Activated CD8-positive, alpha-beta memory T cell treated with anti-CD3 and anti-CD28 coated beads, Interleukin-2, amount 10 ng/mL, durations not matched to agents 7 days and 5 days (primary cell): ENCODE data around the gene AMOTL2. TPM values are rescaled to one million over a fixed set of nuclear protein-coding genes. Genes with fewer than 3 reads are reported as not detected.

ENCODE experiments used
- ATAC-seq: fragments of 150-1000 bp; cut with Tn5 transposase; one replicate; pipeline ENCODE4 v1.10.0; 2021; ENCODE audit warnings: moderate library complexity
- CTCF ChIA-PET: fragments of 350-600 bp; sonication (Branson Sonifier 250); formaldehyde crosslinking; loops from one replicate; lab custom pipeline; 2021; ENCODE audit warnings: antibody characterized with exemption; lab: Charles Lee
- DNase-seq: peaks from one replicate; pipeline ENCODE4 v3.0.0-alpha.2; 2020
- H3K27ac Mint-ChIP-seq: one replicate; pipeline ENCODE4 v1.8.0; 2021; ENCODE audit warnings: mild to moderate bottlenecking, mixed read lengths
- H3K27me3 Mint-ChIP-seq: one replicate; pipeline ENCODE4 v1.8.0; 2021; ENCODE audit warnings: mixed read lengths
- H3K36me3 Mint-ChIP-seq: one replicate; pipeline ENCODE4 v1.8.0; 2021; ENCODE audit warnings: mild to moderate bottlenecking, mixed read lengths
- H3K4me1 Mint-ChIP-seq: one replicate; pipeline ENCODE4 v1.8.0; 2021; ENCODE audit warnings: mixed read lengths
- H3K4me3 Mint-ChIP-seq: one replicate; pipeline ENCODE4 v1.8.0; 2021; ENCODE audit warnings: mild to moderate bottlenecking, moderate library complexity, mixed read lengths
- H3K9me3 Mint-ChIP-seq: one replicate; pipeline ENCODE4 v1.8.0; 2022; ENCODE audit warnings: low read depth, mixed read lengths
- total RNA-seq, 2 experiments: library from RNA; stranded (reverse); gene quantifications; one replicate each; pipeline ENCODE4 v1.2.3, GENCODE V29; 2021

The AMOTL2 gene
- total RNA-seq, result not detected

DNA sequence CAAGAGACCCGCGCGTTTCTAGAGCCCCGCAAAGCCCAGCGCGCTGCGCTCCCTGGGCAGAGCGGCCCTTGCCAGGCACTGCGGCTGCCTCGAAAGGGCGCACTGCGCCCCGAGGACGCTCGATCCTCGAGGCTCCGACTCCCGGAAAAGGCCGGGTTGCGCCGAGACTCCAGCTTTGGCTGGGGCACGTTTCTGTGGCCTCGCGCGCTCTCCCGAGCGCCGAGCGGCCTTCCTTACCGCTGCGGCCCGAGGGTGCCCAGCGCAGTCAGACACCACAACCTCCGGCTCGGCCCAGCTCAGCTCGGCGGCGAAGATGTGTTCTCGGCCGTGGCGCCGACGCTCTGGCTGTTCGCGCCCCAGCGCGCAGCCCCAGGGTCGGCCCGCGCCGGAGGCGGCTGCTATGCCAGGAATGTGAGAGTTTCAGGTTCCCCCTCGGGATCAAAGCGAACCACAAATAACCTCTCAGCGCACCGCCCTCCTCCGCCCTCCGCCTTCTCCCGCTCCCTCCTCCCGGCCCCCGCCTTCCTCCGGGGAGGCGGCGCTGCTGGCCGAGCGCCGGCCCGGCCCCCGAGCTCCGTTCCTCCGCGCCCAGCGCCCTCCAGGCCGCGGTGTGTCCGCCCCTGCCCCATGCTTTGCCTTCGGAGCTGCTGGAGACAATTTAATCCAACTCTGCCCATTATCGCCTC is at the start of gene AMOTL2:
TSS of gene AMOTL2 (minus strand) at position 343 of the 686 bp plus-strand sequence. CDS start 3,014 bp downstream, outside the sequence.
- Mint-ChIP-seq H3K36me3 (no peaks in the 10 kb centered on the region), H3K4me1 (peaks cover 8% of the 10 kb centered on the region), H3K4me3 (peak within 1 kb of the TSS; percentile 35), H3K27ac (no peak within 1 kb of the TSS), H3K27me3 (peaks cover 68% of the 10 kb centered on the region), H3K9me3 (no peaks in the 10 kb centered on the region)
- peak; percentile 69 for ATAC-seq
- CTCF ChIA-PET, result no interaction called here
- no peak for DNase-seq

DNA sequence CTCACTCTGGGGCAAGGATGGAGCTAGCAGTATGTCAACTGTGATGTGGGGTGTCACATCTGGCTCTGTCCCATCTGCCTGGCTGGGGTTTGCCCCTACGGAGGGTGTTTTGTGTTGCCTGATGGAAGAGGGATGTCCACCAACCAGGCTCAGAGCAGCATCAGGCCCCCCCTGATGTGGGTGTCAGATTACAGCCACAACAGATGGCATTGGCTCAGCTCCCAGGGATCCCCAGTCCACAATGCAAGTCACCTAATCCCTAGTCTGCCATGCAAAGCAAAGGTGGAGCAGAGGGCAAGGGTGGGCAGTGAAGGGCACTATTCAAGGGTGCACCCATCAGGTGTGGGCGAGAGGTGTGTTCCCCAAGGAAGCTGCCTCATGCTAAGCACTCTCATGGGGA is 48.9 kb upstream of the AMOTL2 start:
- Mint-ChIP-seq H3K27ac (no peak overlapping the region), H3K9me3 (no peaks in the 10 kb centered on the region), H3K36me3 (no peaks in the 10 kb centered on the region), H3K27me3 (peaks cover 7% of the 10 kb centered on the region), H3K4me3 (no peak overlapping the region), H3K4me1 (no peaks in the 10 kb centered on the region)
- DNase-seq (no peak), ATAC-seq (no peak)
- CTCF ChIA-PET, result no interaction called here

DNA sequence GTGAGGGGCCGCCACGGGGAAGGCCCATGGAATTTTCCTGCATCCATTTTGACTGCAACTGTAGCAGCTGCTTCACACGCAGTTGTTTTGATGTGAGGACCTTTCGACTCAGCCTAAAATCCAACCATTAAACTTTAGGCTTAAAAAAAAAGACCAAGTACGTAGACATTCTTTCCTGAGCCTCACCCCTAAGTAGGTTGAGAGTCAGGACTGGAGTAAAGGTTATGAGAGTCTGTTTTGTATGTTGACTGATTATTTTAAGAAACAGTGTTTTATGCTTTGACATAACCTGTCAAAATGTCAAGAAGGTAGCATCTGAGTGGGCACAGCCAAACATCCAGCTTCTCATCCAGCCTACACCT is 45.7 kb upstream of the AMOTL2 start:
- Mint-ChIP-seq H3K27ac (no peak overlapping the region), H3K36me3 (no peaks in the 10 kb centered on the region)
- no peak for ATAC-seq

DNA sequence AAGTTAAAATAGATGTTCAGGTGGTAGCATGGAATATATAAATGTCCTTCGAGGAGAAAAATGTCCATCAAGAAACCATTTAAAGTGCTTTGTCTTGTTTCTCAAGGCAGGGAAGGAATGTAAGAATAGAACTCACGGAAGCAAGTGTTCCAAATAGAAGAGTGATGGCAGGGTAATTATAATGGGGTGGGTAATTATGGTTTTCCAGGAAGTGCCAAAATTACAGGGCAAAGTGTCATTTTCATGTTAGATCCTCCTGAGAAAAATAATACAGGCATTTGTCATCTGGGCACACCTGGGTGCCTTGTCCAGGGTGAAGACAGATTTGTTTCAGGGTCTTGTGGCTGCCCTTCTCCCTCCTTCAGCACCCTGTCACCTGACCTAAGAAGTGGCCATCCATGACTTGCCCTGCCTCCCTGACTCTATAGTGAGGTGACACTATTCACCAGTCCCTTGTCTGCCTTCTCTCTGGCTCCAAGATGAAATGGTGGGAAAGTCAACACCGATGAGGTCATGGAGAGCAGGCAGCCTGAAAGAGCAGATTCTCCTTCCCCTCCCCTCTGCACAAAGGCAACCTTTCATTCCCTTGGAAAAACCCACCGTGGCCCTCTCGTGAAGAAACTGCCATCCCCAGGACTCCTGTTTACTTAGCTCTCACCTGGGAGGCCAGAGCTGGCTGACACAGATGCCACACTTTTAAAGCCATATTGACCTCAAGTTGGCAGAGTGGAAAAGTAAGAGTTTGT is 45.1 kb upstream of the AMOTL2 start:
- no peak for DNase-seq
- no peak overlapping the region for H3K4me3 Mint-ChIP-seq
- H3K36me3 Mint-ChIP-seq, result no peaks in the 10 kb centered on the region
- H3K27me3 Mint-ChIP-seq, result peaks cover 11% of the 10 kb centered on the region
- ATAC-seq, result no peak
- no peaks in the 10 kb centered on the region for H3K9me3 Mint-ChIP-seq
- H3K4me1 Mint-ChIP-seq, result no peaks in the 10 kb centered on the region
- CTCF ChIA-PET, result no interaction called here
- H3K27ac Mint-ChIP-seq, result no peak overlapping the region

More for the DNA sequence above, 45.7 kb upstream of the AMOTL2 start:
- CTCF ChIA-PET, result no interaction called here
- no peaks in the 10 kb centered on the region for H3K9me3 Mint-ChIP-seq
- H3K4me1 Mint-ChIP-seq, result no peaks in the 10 kb centered on the region
- H3K27me3 Mint-ChIP-seq, result peaks cover 6% of the 10 kb centered on the region
- no peak for DNase-seq
- no peak overlapping the region for H3K4me3 Mint-ChIP-seq

DNA sequence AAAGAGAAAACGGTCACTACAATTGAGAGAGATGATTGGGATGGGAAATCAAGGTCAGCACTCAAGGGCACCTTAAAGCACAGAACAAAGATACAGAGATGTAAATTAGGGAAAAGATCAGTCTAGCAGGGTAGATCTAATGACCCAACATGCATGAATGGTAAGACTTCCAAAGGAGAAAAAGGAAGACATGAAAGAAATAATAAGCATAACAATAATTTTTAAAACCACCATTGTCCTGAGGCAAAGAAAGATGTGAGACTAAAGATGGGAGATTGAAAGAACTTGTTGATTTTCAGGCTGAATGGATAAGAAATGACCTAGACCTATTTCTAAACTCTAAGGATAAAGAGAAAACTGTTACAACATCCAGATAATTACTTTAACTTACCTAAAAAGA is 34.8 kb upstream of the AMOTL2 start:
- Mint-ChIP-seq H3K4me1 (no peaks in the 10 kb centered on the region), H3K27me3 (peaks cover 79% of the 10 kb centered on the region), H3K9me3 (peaks cover 3% of the 10 kb centered on the region), H3K4me3 (no peak overlapping the region), H3K36me3 (no peaks in the 10 kb centered on the region), H3K27ac (no peak overlapping the region)
- CTCF ChIA-PET, result no interaction called here
- no peak for DNase-seq
- no peak for ATAC-seq

DNA sequence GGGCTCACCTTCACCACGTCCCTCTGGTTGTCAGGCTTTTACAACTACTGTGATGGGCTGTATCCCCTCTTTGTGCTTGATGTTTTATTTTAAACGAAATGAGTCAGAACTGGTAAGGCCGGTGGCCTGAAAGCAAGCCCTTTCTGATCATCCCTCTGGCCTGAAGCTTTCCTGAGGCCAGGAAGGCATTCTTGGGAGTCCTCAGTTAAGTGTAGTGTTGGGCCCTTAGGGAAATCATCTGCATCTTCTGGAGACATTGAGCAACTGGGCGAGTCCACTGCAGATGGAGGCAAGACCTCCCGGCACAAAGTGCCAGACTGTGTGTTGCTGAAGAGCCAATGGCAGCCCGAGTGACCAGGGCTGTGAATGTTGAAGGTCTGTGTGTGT is 33.0 kb upstream of the AMOTL2 start:
- H3K36me3 Mint-ChIP-seq, result no peaks in the 10 kb centered on the region
- ATAC-seq (no peak), DNase-seq (no peak)
- H3K4me3 Mint-ChIP-seq, result no peak overlapping the region
- no peak overlapping the region for H3K27ac Mint-ChIP-seq
- H3K9me3 Mint-ChIP-seq, result no peaks in the 10 kb centered on the region
- peaks cover 84% of the 10 kb centered on the region for H3K27me3 Mint-ChIP-seq
- no peaks in the 10 kb centered on the region for H3K4me1 Mint-ChIP-seq
- CTCF ChIA-PET, result no interaction called here

DNA sequence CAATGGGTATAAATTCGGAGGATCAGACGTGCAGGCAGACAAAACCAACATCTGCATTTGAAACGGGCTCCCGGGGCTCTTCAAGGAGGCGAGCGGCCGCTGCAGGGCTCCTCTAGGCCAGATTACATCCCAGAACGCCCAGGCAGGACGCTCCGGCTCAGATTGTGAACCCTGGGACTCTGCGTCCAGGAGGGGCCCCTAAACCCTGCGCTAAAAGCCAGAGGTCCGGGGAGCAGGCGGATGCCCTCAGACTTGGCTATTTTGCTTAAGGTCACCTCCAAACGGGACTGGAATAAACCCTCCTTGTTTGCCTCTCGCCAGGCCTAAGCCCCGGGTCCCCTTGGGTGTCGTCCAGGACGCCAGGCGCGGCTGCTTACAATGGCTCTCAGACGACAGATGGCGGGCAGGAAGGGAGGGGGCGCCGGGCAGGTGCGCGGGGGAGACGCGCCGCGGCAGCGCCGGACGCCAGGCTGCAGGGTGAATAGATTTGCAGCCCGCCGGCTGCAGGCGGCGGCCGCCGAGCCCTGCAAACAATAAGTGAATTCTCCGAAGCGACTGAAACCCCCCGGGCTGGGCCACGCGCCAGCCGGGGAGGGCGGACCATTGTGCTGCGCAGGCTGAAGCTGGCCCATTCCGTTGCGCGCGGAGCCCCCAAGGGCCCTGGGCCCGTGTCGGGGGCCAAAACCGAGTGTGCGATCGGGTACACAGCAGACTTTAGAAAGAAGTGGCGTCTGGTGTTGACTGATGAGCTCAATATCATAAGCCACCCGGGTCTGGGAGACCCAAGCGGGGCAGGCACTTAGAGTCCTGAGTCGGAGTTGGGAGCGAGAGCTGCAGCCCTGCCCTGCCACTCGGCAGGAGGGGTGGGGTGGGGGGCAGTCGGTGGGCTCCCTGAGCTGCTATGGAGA is 32.3 kb upstream of the AMOTL2 start:
- Mint-ChIP-seq H3K4me1 (no peaks in the 10 kb centered on the region), H3K9me3 (no peaks in the 10 kb centered on the region), H3K27me3 (peaks cover 82% of the 10 kb centered on the region), H3K27ac (no peak overlapping the region), H3K36me3 (no peaks in the 10 kb centered on the region), H3K4me3 (no peak overlapping the region)
- ATAC-seq, result no peak
- no peak for DNase-seq
- CTCF ChIA-PET, result no interaction called here

DNA sequence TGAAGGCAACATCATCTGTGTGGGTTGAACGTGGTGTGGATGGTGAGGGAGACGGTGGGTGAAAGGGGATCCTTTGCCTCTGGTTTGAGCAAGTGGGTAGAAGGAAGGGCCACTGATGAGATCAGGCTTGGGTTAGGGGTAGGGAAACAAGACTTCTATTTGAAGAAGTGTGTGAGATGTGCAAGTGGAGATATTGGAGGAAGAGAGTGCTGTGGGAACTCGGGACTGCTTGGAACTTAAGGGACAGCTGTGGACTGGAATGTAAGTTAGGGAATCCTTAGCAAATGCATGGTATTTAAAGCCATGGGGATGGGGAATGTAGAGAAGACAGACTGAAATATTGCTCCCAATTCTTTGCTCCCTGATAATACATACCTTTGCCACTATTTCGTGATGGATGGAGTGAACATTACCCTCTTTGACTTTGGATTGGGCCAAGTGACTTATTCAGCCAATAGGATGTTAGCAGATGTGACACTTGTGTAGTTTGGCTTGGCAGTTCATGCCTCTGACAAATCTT is 30.2 kb upstream of the AMOTL2 start:
- DNase-seq, result no peak
- Mint-ChIP-seq H3K27me3 (peaks cover 81% of the 10 kb centered on the region), H3K27ac (no peak overlapping the region), H3K36me3 (no peaks in the 10 kb centered on the region), H3K4me1 (no peaks in the 10 kb centered on the region), H3K4me3 (no peak overlapping the region), H3K9me3 (no peaks in the 10 kb centered on the region)
- CTCF ChIA-PET, result no interaction called here
- ATAC-seq, result no peak

DNA sequence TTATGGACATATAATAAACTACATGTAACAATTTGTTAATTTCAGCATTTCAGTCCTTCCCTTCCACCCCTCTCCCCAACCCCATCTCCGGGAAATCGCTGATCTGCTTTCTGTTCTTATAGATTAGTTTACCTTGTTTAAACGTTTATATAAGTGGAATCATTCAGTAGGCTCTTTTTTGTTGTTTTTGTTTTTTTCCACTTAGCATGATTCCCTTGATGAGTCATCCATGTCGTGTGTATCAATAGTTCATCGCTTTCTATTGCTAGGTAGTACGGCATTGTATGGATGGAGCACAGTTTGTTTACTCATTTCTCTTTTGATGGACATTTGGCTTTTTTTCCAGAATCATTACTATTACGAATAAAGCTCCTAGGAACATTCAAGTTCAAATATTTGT is 23.5 kb upstream of the AMOTL2 start:
- H3K27ac Mint-ChIP-seq, result no peak overlapping the region
- ATAC-seq (no peak), DNase-seq (no peak)
- H3K27me3 Mint-ChIP-seq, result peaks cover 50% of the 10 kb centered on the region
- no peaks in the 10 kb centered on the region for H3K4me1 Mint-ChIP-seq
- H3K9me3 Mint-ChIP-seq, result no peaks in the 10 kb centered on the region
- no peak overlapping the region for H3K4me3 Mint-ChIP-seq
- H3K36me3 Mint-ChIP-seq, result no peaks in the 10 kb centered on the region
- CTCF ChIA-PET, result no interaction called here

DNA sequence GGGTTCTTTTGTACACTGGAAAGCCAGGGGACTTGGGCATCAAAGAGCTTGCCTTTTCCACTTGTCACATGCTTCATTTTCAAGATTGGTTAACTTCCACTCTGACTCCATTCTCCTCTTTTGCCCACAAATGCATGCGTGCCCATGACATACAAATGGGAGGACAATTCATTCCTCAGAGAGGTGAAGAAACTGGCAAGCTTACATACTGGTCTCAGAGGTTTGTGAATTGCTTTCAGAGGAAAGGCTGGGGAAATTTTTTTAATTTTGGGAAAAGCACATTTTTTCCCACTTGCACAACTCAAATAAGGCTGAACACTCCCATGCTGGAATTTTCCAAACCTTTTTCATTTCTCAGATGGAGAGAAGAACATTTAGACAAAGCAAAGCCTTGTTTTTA is 20.9 kb upstream of the AMOTL2 start:
- CTCF ChIA-PET, result no interaction called here
- no peaks in the 10 kb centered on the region for H3K36me3 Mint-ChIP-seq
- no peak overlapping the region for H3K4me3 Mint-ChIP-seq

DNA sequence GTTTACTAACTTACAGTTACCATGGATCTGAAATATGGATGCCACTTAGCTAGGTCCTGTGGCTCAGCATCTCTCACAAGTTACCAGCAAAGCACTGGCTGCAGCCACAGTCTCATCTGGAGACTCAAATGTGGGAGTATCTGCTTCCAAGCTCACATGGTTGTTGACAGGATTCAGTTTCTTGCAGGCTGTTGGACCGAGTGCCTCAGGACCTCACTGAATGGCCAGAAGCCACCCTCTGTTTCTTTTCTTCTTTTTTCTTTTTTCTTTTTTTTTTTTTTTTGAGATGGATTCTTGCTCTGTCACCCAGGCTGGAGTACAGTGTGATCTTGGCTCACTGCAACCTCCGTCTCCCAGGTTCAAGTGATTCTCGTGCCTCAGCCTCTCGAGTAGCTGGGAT is 20.1 kb upstream of the AMOTL2 start:
- Mint-ChIP-seq H3K36me3 (no peaks in the 10 kb centered on the region), H3K27ac (no peak overlapping the region), H3K4me1 (no peaks in the 10 kb centered on the region), H3K27me3 (peaks cover 47% of the 10 kb centered on the region), H3K4me3 (no peak overlapping the region), H3K9me3 (no peaks in the 10 kb centered on the region)
- ATAC-seq (no peak), DNase-seq (no peak)
- CTCF ChIA-PET, result no interaction called here

More for the DNA sequence above, 20.9 kb upstream of the AMOTL2 start:
- DNase-seq (no peak), ATAC-seq (no peak)
- Mint-ChIP-seq H3K27ac (no peak overlapping the region), H3K9me3 (no peaks in the 10 kb centered on the region), H3K27me3 (peaks cover 49% of the 10 kb centered on the region), H3K4me1 (no peaks in the 10 kb centered on the region)

DNA sequence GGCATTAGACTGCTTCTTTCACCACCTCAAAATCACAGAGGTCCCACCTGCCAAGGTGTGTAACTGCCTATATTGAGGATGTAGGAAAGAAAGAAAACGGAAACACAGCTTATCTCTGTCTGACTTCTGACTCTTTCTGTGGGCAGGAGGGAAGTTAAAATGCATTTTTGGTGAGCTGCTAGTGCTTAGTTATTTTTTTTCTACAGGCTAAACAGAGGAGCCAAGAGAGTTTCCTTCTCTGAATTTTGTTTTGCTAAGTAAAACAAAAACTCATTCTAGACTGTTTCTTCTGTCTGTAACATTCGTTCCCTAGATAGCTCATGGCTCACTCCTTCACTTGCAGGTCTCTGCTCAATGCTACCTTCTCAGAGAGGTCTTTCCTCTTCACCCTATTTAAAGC is 18.8 kb upstream of the AMOTL2 start:
- Mint-ChIP-seq H3K4me1 (no peaks in the 10 kb centered on the region), H3K9me3 (no peaks in the 10 kb centered on the region), H3K27ac (no peak overlapping the region), H3K27me3 (peaks cover 46% of the 10 kb centered on the region), H3K36me3 (no peaks in the 10 kb centered on the region), H3K4me3 (no peak overlapping the region)
- CTCF ChIA-PET, result no interaction called here
- no peak for ATAC-seq
- no peak for DNase-seq

DNA sequence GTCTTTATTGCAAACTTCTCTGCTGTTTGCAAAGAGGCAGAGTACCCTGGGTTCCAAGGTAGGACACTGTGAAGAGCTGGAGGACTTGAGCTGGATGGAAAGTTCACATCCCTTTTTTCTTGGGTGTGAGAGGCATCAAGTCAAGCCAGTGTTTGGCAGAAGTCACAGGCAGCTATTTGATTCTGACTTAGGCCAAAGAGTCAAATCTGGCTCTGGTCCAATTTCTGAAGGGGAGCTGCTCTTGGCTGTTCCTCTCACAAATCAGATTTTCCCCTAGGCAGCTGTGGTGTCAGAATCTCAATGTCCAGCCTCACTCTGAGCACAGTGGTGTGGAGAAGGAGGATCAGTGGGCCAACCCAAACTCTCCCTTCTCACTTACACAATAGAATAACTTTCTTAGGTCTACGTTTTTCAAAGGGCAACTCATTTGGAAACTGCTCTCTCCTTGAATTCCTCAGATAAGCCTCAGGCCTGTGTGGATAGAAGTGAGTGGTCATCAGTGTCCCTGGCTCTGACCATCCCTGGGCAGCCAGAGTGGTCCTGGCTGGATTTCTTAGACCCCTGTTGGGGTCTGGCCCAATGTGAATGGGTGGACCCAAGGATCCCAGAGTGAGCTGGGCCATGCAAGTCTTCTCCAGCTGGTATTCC is 18.2 kb upstream of the AMOTL2 start:
- ATAC-seq (no peak), DNase-seq (no peak)
- Mint-ChIP-seq H3K27me3 (peaks cover 50% of the 10 kb centered on the region), H3K36me3 (no peaks in the 10 kb centered on the region), H3K9me3 (no peaks in the 10 kb centered on the region), H3K4me3 (no peak overlapping the region), H3K27ac (no peak overlapping the region), H3K4me1 (no peaks in the 10 kb centered on the region)
- CTCF ChIA-PET, result no interaction called here
